Measurements from ENCODE around the gene MMAA.
"Not testable (repeated sequence)": the region's sequence is repeated elsewhere in the genome, so short reads cannot be mapped to it uniquely, and the experiment has no call there.

The MMAA gene

GRCh38 chr4:145618932-145619638, at the start of gene MMAA:
Gene MMAA, plus strand, starts transcription at chr4:145619385. Its CDS starts 19,755 bp downstream, at chr4:145639140.
- Histone ChIP-seq H3K27me3 (ENCODE audit: control insufficient read depth, insufficient read depth, low read length) (no peaks in the 10 kb centered on the region), H3K36me3 (ENCODE audit: control insufficient read depth, insufficient read depth, low read length) (no peaks in the 10 kb centered on the region), H3K9ac (ENCODE audit: low read depth, low read length) (peak within 1 kb of the TSS; percentile 93), H3K9me3 (ENCODE audit: control insufficient read depth, insufficient read depth, low read length) (no peaks in the 10 kb centered on the region), H3K4me3 (ENCODE audit: low read depth, low read length) (peak within 1 kb of the TSS; percentile 92), H3K4me1 (ENCODE audit: control insufficient read depth, insufficient read depth, low read length) (peaks cover 7% of the 10 kb centered on the region)

DNA sequence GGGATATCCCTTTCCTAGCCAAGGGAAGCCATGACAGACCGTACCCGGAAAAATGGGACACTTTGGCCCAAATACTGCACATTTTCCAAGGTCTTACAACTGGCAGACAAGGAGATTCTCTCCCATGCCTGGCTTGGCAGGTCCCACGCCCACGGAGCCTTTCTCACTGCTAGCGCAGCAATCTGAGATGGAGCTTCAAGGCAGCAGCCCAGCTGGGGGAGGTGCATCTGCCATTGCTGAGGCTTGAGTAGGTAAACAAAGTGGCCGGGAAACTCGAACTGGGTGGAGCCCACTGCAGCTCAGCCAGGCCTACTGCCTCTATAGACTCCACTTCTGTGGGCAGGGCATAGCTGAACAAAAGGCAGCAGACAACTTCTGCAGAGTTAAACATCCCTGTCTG, 44.6 kb upstream of the MMAA start:
- not testable (repeated sequence) for H3K4me3 ChIP-seq (ENCODE audit: low read depth, low read length); H3K36me3 ChIP-seq (ENCODE audit: control insufficient read depth, insufficient read depth, low read length); H3K9me3 ChIP-seq (ENCODE audit: control insufficient read depth, insufficient read depth, low read length); H3K27me3 ChIP-seq (ENCODE audit: control insufficient read depth, insufficient read depth, low read length); H3K9ac ChIP-seq (ENCODE audit: low read depth, low read length); H3K4me1 ChIP-seq (ENCODE audit: control insufficient read depth, insufficient read depth, low read length)

DNA sequence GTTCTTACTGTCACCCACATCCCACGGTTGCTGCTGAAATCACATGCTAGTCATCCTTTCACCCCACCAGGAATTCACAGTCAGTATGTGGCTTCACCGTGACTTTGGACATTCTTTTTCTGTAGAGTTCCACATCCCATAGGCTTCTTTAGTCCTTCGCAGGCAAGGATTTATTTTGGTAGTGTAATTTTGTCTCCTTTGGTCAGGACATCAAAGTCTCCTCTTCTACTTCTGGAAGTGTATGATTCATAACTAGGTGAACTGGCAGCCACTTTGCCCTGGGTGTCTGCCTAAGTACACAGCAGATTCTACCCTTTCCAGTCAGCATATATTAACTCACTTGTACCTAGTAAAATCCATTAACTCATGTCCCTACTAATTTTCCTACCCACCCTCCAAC, 38.3 kb upstream of the MMAA start:
- H3K9me3 ChIP-seq (ENCODE audit: control insufficient read depth, insufficient read depth, low read length): no peaks in the 10 kb centered on the region
- H3K36me3 ChIP-seq (ENCODE audit: control insufficient read depth, insufficient read depth, low read length): no peaks in the 10 kb centered on the region
- H3K4me1 ChIP-seq (ENCODE audit: control insufficient read depth, insufficient read depth, low read length): no peaks in the 10 kb centered on the region
- H3K27me3 ChIP-seq (ENCODE audit: control insufficient read depth, insufficient read depth, low read length): no peaks in the 10 kb centered on the region
- H3K4me3 ChIP-seq (ENCODE audit: low read depth, low read length): no peak overlapping the region
- no peak overlapping the region for H3K9ac ChIP-seq (ENCODE audit: low read depth, low read length)

- Histone ChIP-seq H3K36me3 (ENCODE audit: control insufficient read depth, insufficient read depth, low read length) (no peaks in the 10 kb centered on the region), H3K4me1 (ENCODE audit: control insufficient read depth, insufficient read depth, low read length) (no peaks in the 10 kb centered on the region), H3K9ac (ENCODE audit: low read depth, low read length) (no peak overlapping the region), H3K27me3 (ENCODE audit: control insufficient read depth, insufficient read depth, low read length) (no peaks in the 10 kb centered on the region), H3K4me3 (ENCODE audit: low read depth, low read length) (no peak overlapping the region), H3K9me3 (ENCODE audit: control insufficient read depth, insufficient read depth, low read length) (no peaks in the 10 kb centered on the region)
These were observed 35.8 kb upstream of the MMAA start for GRCh38 chr4:145583191-145584055.

GRCh38 chr4:145587088-145587754, 32.0 kb upstream of the MMAA start:
- Histone ChIP-seq H3K36me3 (ENCODE audit: control insufficient read depth, insufficient read depth, low read length) (no peaks in the 10 kb centered on the region), H3K9ac (ENCODE audit: low read depth, low read length) (no peak overlapping the region), H3K4me3 (ENCODE audit: low read depth, low read length) (no peak overlapping the region), H3K4me1 (ENCODE audit: control insufficient read depth, insufficient read depth, low read length) (no peaks in the 10 kb centered on the region), H3K9me3 (ENCODE audit: control insufficient read depth, insufficient read depth, low read length) (no peaks in the 10 kb centered on the region), H3K27me3 (ENCODE audit: control insufficient read depth, insufficient read depth, low read length) (no peaks in the 10 kb centered on the region)

- not testable (repeated sequence) for H3K27me3 ChIP-seq (ENCODE audit: control insufficient read depth, insufficient read depth, low read length); H3K4me1 ChIP-seq (ENCODE audit: control insufficient read depth, insufficient read depth, low read length); H3K9ac ChIP-seq (ENCODE audit: low read depth, low read length); H3K4me3 ChIP-seq (ENCODE audit: low read depth, low read length); H3K9me3 ChIP-seq (ENCODE audit: control insufficient read depth, insufficient read depth, low read length); H3K36me3 ChIP-seq (ENCODE audit: control insufficient read depth, insufficient read depth, low read length)
These were observed 29.8 kb upstream of the MMAA start for GRCh38 chr4:145589381-145589780.

GRCh38 chr4:145589916-145590702, 29.1 kb upstream of the MMAA start:
- H3K27me3 ChIP-seq (ENCODE audit: control insufficient read depth, insufficient read depth, low read length): no peaks in the 10 kb centered on the region
- no peaks in the 10 kb centered on the region for H3K9me3 ChIP-seq (ENCODE audit: control insufficient read depth, insufficient read depth, low read length)
- H3K4me3 ChIP-seq (ENCODE audit: low read depth, low read length): no peak overlapping the region
- no peak overlapping the region for H3K9ac ChIP-seq (ENCODE audit: low read depth, low read length)
- H3K36me3 ChIP-seq (ENCODE audit: control insufficient read depth, insufficient read depth, low read length): no peaks in the 10 kb centered on the region
- no peaks in the 10 kb centered on the region for H3K4me1 ChIP-seq (ENCODE audit: control insufficient read depth, insufficient read depth, low read length)

- H3K4me1 ChIP-seq (ENCODE audit: control insufficient read depth, insufficient read depth, low read length): no peaks in the 10 kb centered on the region
- H3K9ac ChIP-seq (ENCODE audit: low read depth, low read length): no peak overlapping the region
- no peaks in the 10 kb centered on the region for H3K9me3 ChIP-seq (ENCODE audit: control insufficient read depth, insufficient read depth, low read length)
- H3K27me3 ChIP-seq (ENCODE audit: control insufficient read depth, insufficient read depth, low read length): no peaks in the 10 kb centered on the region
- H3K36me3 ChIP-seq (ENCODE audit: control insufficient read depth, insufficient read depth, low read length): no peaks in the 10 kb centered on the region
- no peak overlapping the region for H3K4me3 ChIP-seq (ENCODE audit: low read depth, low read length)
These were observed 16.9 kb upstream of the MMAA start for GRCh38 chr4:145602129-145602760.

- Histone ChIP-seq H3K4me3 (ENCODE audit: low read depth, low read length) (no peak overlapping the region), H3K9me3 (ENCODE audit: control insufficient read depth, insufficient read depth, low read length) (no peaks in the 10 kb centered on the region), H3K27me3 (ENCODE audit: control insufficient read depth, insufficient read depth, low read length) (no peaks in the 10 kb centered on the region), H3K36me3 (ENCODE audit: control insufficient read depth, insufficient read depth, low read length) (no peaks in the 10 kb centered on the region), H3K4me1 (ENCODE audit: control insufficient read depth, insufficient read depth, low read length) (no peaks in the 10 kb centered on the region), H3K9ac (ENCODE audit: low read depth, low read length) (no peak overlapping the region)
These were observed 13.2 kb upstream of the MMAA start for GRCh38 chr4:145605941-145606340.

- Histone ChIP-seq H3K9me3 (ENCODE audit: control insufficient read depth, insufficient read depth, low read length) (no peaks in the 10 kb centered on the region), H3K36me3 (ENCODE audit: control insufficient read depth, insufficient read depth, low read length) (no peaks in the 10 kb centered on the region), H3K27me3 (ENCODE audit: control insufficient read depth, insufficient read depth, low read length) (no peaks in the 10 kb centered on the region), H3K4me1 (ENCODE audit: control insufficient read depth, insufficient read depth, low read length) (no peaks in the 10 kb centered on the region), H3K9ac (ENCODE audit: low read depth, low read length) (no peak overlapping the region), H3K4me3 (ENCODE audit: low read depth, low read length) (no peak overlapping the region)
These were observed 9.4 kb upstream of the MMAA start for GRCh38 chr4:145609481-145610427.

Measured in iPS-15b (cell line).